Thymus (tissue), 11 donors: ENCODE measurements around the gene NUDT3. TPM values are rescaled to one million over a fixed set of nuclear protein-coding genes. Genes with fewer than 3 reads are reported as not detected.
"Not testable (repeated sequence)": the region's sequence is repeated elsewhere in the genome, so short reads cannot be mapped to it uniquely, and the experiment has no call there.

ENCODE experiments used
- DNase-seq, 9 donors: peaks; one replicate each; pipeline ENCODE4 v3.0.0-alpha.2; 2013; ENCODE audit warnings: low spot score in 9 of 9, low read depth in 6 of 9, missing footprints in 1 of 9
- H3K27ac ChIP-seq, 2 donors: one replicate each; pipeline ENCODE4 v1.5.1; 2013; ENCODE audit warnings: control low read depth in 1 of 2, low read depth in 1 of 2, low read length in 1 of 2, mild to moderate bottlenecking in 1 of 2, moderate library complexity in 1 of 2
- H3K27me3 ChIP-seq, 2 donors: one replicate each; pipeline ENCODE4 v1.5.1; 2013; ENCODE audit warnings: low read length in 1 of 2; ENCODE audit not compliant: control insufficient read depth in 2 of 2, insufficient read depth in 1 of 2
- H3K36me3 ChIP-seq, 2 donors: one replicate each; pipeline ENCODE4 v1.5.1; 2013; ENCODE audit warnings: low read length in 1 of 2, mild to moderate bottlenecking in 1 of 2, moderate library complexity in 1 of 2; ENCODE audit not compliant: control insufficient read depth in 2 of 2, insufficient read depth in 2 of 2
- H3K4me1 ChIP-seq, 2 donors: one replicate each; pipeline ENCODE4 v1.5.1; 2013; ENCODE audit warnings: low read length in 2 of 2; ENCODE audit not compliant: control insufficient read depth in 2 of 2, insufficient read depth in 2 of 2
- H3K4me3 ChIP-seq, 2 donors: one replicate each; pipeline ENCODE4 v1.5.1; 2013; ENCODE audit warnings: low read length in 2 of 2, control low read depth in 1 of 2, mild to moderate bottlenecking in 1 of 2
- H3K9me3 ChIP-seq, 2 donors: one replicate each; pipeline ENCODE4 v1.5.1; 2013; ENCODE audit warnings: low read length in 1 of 2, mild to moderate bottlenecking in 1 of 2; ENCODE audit not compliant: control insufficient read depth in 2 of 2, insufficient read depth in 1 of 2
- WGBS: extraction: QIAGEN DNeasy Blood & Tissue Kit; methylation state at CpG from one replicate; pipeline ENCODE4 v1.1.7; 2013; 5-methylcytosine and 5-hydroxymethylcytosine counted together
- polyA plus RNA-seq: library from polyadenylated mRNA; stranded (reverse); fragments of 200-250 nt; gene quantifications from one replicate; pipeline ENCODE4 v1.2.3, GENCODE V29; 2013
- total RNA-seq: library from RNA; stranded (reverse); fragments of 120-200 nt; gene quantifications from one replicate; pipeline ENCODE4 v1.2.4, GENCODE V29; 2013
- donor health status: healthy.

Gene NUDT3
- total and polyA plus RNA-seq, 2 donors = 9.7 to 12.7 TPM

- H3K4me1 ChIP-seq = peaks cover 0 to 6% of the 10 kb centered on the region in 2 donors
- 97% methylated on average over 1 of the region's 1 CpG for WGBS
- peaks cover 4% of the 10 kb centered on the region in 2 donors for H3K36me3 ChIP-seq
- no peak overlapping the region for H3K4me3 ChIP-seq
- no peaks in the 10 kb centered on the region for H3K27me3 ChIP-seq
- no peak for DNase-seq
- H3K27ac ChIP-seq = no peak overlapping the region
- H3K9me3 ChIP-seq = no peaks in the 10 kb centered on the region
These were observed 118.3 kb downstream of the NUDT3 start for GRCh38 chr6:34274129-34274528.

- H3K9me3 ChIP-seq = no peaks in the 10 kb centered on the region
- H3K4me1 ChIP-seq = peaks cover 0 to 6% of the 10 kb centered on the region in 2 donors
- no peak overlapping the region for H3K4me3 ChIP-seq
- no peaks in the 10 kb centered on the region for H3K27me3 ChIP-seq
- H3K36me3 ChIP-seq = no peaks in the 10 kb centered on the region
- DNase-seq = no peak
- no peak overlapping the region for H3K27ac ChIP-seq
- WGBS = 49% methylated on average over 3 of the region's 3 CpGs
These were observed 119.1 kb downstream of the NUDT3 start for GRCh38 chr6:34273242-34273805.

GRCh38 chr6:34272013-34272926 is 120.2 kb downstream of the NUDT3 start:
- no peaks in the 10 kb centered on the region for H3K27me3 ChIP-seq
- H3K4me1 ChIP-seq = peaks cover 0 to 6% of the 10 kb centered on the region in 2 donors
- H3K4me3 ChIP-seq = no peak overlapping the region
- H3K36me3 ChIP-seq = no peaks in the 10 kb centered on the region
- DNase-seq = no peak
- no peak overlapping the region for H3K27ac ChIP-seq
- no peaks in the 10 kb centered on the region for H3K9me3 ChIP-seq
- WGBS = 92% methylated on average over 13 of the region's 13 CpGs

- WGBS = 84% methylated on average over 17 of the region's 17 CpGs
- H3K27ac ChIP-seq, H3K27me3 ChIP-seq, DNase-seq, H3K36me3 ChIP-seq, H3K4me3 ChIP-seq, H3K4me1 ChIP-seq, H3K9me3 ChIP-seq: not testable (repeated sequence)
These were observed 122.7 kb downstream of the NUDT3 start for GRCh38 chr6:34269658-34270341.

GRCh38 chr6:34269132-34269531 is 123.3 kb downstream of the NUDT3 start:
- H3K27ac ChIP-seq, H3K4me3 ChIP-seq, H3K36me3 ChIP-seq, DNase-seq, H3K4me1 ChIP-seq, H3K9me3 ChIP-seq, H3K27me3 ChIP-seq: not testable (repeated sequence)
- WGBS = 97% methylated on average over 21 of the region's 25 CpGs

- over 99% methylated on average over 2 of the region's 2 CpGs for WGBS
- Histone ChIP-seq H3K4me3 (no peak overlapping the region), H3K9me3 (peaks cover 0 to 5% of the 10 kb centered on the region in 2 donors), H3K27ac (no peak overlapping the region), H3K27me3 (no peaks in the 10 kb centered on the region), H3K36me3 (no peaks in the 10 kb centered on the region), H3K4me1 (peaks cover 0 to 2% of the 10 kb centered on the region in 2 donors)
- no peak for DNase-seq
These were observed 124.7 kb downstream of the NUDT3 start for GRCh38 chr6:34267746-34268145.

GRCh38 chr6:34263484-34263883 is 129.0 kb downstream of the NUDT3 start:
- 97% methylated on average over 23 of the region's 23 CpGs for WGBS

GRCh38 chr6:34260576-34261267 is 131.7 kb downstream of the NUDT3 start:
- H3K36me3 ChIP-seq = no peaks in the 10 kb centered on the region
- DNase-seq = no peak
- H3K4me3 ChIP-seq = no peak overlapping the region
- 94% methylated on average over 17 of the region's 17 CpGs for WGBS
- H3K27ac ChIP-seq = no peak overlapping the region
- no peaks in the 10 kb centered on the region for H3K4me1 ChIP-seq
- no peaks in the 10 kb centered on the region for H3K27me3 ChIP-seq
- H3K9me3 ChIP-seq = peaks cover 0 to 9% of the 10 kb centered on the region in 2 donors

More at GRCh38 chr6:34263484-34263883, 129.0 kb downstream of the NUDT3 start:
- not testable (repeated sequence) for H3K9me3 ChIP-seq, H3K27me3 ChIP-seq, H3K4me3 ChIP-seq, H3K36me3 ChIP-seq, DNase-seq, H3K27ac ChIP-seq, H3K4me1 ChIP-seq
